ENCODE data around the gene EPC2.

The EPC2 gene

GRCh38 chr2:148719195-148719749, 74.7 kb downstream of the EPC2 start:
- H3K4me1 ChIP-seq (ENCODE audit: control insufficient read depth in 1 of 2, insufficient read depth in 2 of 2, low read length in 2 of 2): peaks cover 0 to 6% of the 10 kb centered on the region in 2 donors
- H3K9me3 ChIP-seq (ENCODE audit: control insufficient read depth in 1 of 2, low read length in 2 of 2): no peaks in the 10 kb centered on the region
- H3K36me3 ChIP-seq (ENCODE audit: control insufficient read depth in 1 of 2, insufficient read depth in 2 of 2, low read length in 2 of 2): no peaks in the 10 kb centered on the region
- no peaks in the 10 kb centered on the region for H3K27me3 ChIP-seq (ENCODE audit: control insufficient read depth in 1 of 2, insufficient read depth in 2 of 2, low read length in 2 of 2)
- H3K27ac ChIP-seq (ENCODE audit: low read depth, low read length): no peak overlapping the region
- H3K4me3 ChIP-seq (ENCODE audit: low read depth in 1 of 2, low read length in 2 of 2): no peak overlapping the region
- no peak overlapping the region for H3K9ac ChIP-seq (ENCODE audit: low read depth in 1 of 2, low read length in 2 of 2)

GRCh38 chr2:148719941-148720436, 75.4 kb downstream of the EPC2 start:
- no peaks in the 10 kb centered on the region for H3K36me3 ChIP-seq (ENCODE audit: control insufficient read depth in 1 of 2, insufficient read depth in 2 of 2, low read length in 2 of 2)
- H3K27ac ChIP-seq (ENCODE audit: low read depth, low read length): no peak overlapping the region
- H3K9me3 ChIP-seq (ENCODE audit: control insufficient read depth in 1 of 2, low read length in 2 of 2): no peaks in the 10 kb centered on the region
- H3K27me3 ChIP-seq (ENCODE audit: control insufficient read depth in 1 of 2, insufficient read depth in 2 of 2, low read length in 2 of 2): no peaks in the 10 kb centered on the region
- no peak overlapping the region for H3K4me3 ChIP-seq (ENCODE audit: low read depth in 1 of 2, low read length in 2 of 2)
- H3K4me1 ChIP-seq (ENCODE audit: control insufficient read depth in 1 of 2, insufficient read depth in 2 of 2, low read length in 2 of 2): peaks cover 0 to 6% of the 10 kb centered on the region in 2 donors
- no peak overlapping the region for H3K9ac ChIP-seq (ENCODE audit: low read depth in 1 of 2, low read length in 2 of 2)

GRCh38 chr2:148720501-148721001, 76.0 kb downstream of the EPC2 start:
- Histone ChIP-seq H3K9me3 (ENCODE audit: control insufficient read depth in 1 of 2, low read length in 2 of 2) (no peaks in the 10 kb centered on the region), H3K9ac (ENCODE audit: low read depth in 1 of 2, low read length in 2 of 2) (no peak overlapping the region), H3K27me3 (ENCODE audit: control insufficient read depth in 1 of 2, insufficient read depth in 2 of 2, low read length in 2 of 2) (no peaks in the 10 kb centered on the region), H3K4me3 (ENCODE audit: low read depth in 1 of 2, low read length in 2 of 2) (peak overlapping the region; percentile 23 to 44), H3K27ac (ENCODE audit: low read depth, low read length) (no peak overlapping the region), H3K4me1 (ENCODE audit: control insufficient read depth in 1 of 2, insufficient read depth in 2 of 2, low read length in 2 of 2) (peaks cover 4 to 6% of the 10 kb centered on the region in 2 donors), H3K36me3 (ENCODE audit: control insufficient read depth in 1 of 2, insufficient read depth in 2 of 2, low read length in 2 of 2) (no peaks in the 10 kb centered on the region)

GRCh38 chr2:148721520-148721931, 77.0 kb downstream of the EPC2 start:
- Histone ChIP-seq H3K9me3 (ENCODE audit: control insufficient read depth in 1 of 2, low read length in 2 of 2) (no peaks in the 10 kb centered on the region), H3K4me1 (ENCODE audit: control insufficient read depth in 1 of 2, insufficient read depth in 2 of 2, low read length in 2 of 2) (peaks cover 4 to 6% of the 10 kb centered on the region in 2 donors), H3K27me3 (ENCODE audit: control insufficient read depth in 1 of 2, insufficient read depth in 2 of 2, low read length in 2 of 2) (no peaks in the 10 kb centered on the region), H3K36me3 (ENCODE audit: control insufficient read depth in 1 of 2, insufficient read depth in 2 of 2, low read length in 2 of 2) (no peaks in the 10 kb centered on the region), H3K9ac (ENCODE audit: low read depth in 1 of 2, low read length in 2 of 2) (no peak overlapping the region), H3K27ac (ENCODE audit: low read depth, low read length) (no peak overlapping the region), H3K4me3 (ENCODE audit: low read depth in 1 of 2, low read length in 2 of 2) (no peak overlapping the region)

GRCh38 chr2:148721991-148722777, 77.6 kb downstream of the EPC2 start:
- Histone ChIP-seq H3K27me3 (ENCODE audit: control insufficient read depth in 1 of 2, insufficient read depth in 2 of 2, low read length in 2 of 2) (no peaks in the 10 kb centered on the region), H3K4me1 (ENCODE audit: control insufficient read depth in 1 of 2, insufficient read depth in 2 of 2, low read length in 2 of 2) (peaks cover 4 to 6% of the 10 kb centered on the region in 2 donors)

DNA sequence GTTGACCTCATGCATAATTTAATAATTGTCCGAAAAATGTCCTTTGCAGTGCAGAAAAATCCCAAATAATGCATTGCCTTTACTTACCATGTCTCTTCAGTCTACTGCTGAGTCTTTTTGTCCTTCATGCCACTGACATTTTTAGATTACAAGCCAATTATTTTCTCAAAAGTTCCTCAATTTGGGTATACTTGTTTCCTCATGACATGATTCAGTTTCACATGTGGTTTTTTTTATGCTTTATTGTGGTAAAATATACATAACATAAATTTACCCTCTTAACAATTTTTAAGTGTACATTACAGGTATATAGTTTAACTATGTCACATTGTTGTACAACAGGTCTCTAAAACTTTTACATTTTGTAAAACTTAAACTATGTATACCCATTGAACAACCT, 81.0 kb downstream of the EPC2 start:
- Histone ChIP-seq H3K36me3 (ENCODE audit: control insufficient read depth in 1 of 2, insufficient read depth in 2 of 2, low read length in 2 of 2) (no peaks in the 10 kb centered on the region), H3K9ac (ENCODE audit: low read depth in 1 of 2, low read length in 2 of 2) (no peak overlapping the region), H3K9me3 (ENCODE audit: control insufficient read depth in 1 of 2, low read length in 2 of 2) (no peaks in the 10 kb centered on the region), H3K4me3 (ENCODE audit: low read depth in 1 of 2, low read length in 2 of 2) (no peak overlapping the region), H3K4me1 (ENCODE audit: control insufficient read depth in 1 of 2, insufficient read depth in 2 of 2, low read length in 2 of 2) (peaks cover 3 to 4% of the 10 kb centered on the region in 2 donors), H3K27me3 (ENCODE audit: control insufficient read depth in 1 of 2, insufficient read depth in 2 of 2, low read length in 2 of 2) (no peaks in the 10 kb centered on the region), H3K27ac (ENCODE audit: low read depth, low read length) (no peak overlapping the region)

More at GRCh38 chr2:148721991-148722777, 77.6 kb downstream of the EPC2 start:
- H3K4me3 ChIP-seq (ENCODE audit: low read depth in 1 of 2, low read length in 2 of 2): no peak overlapping the region
- no peaks in the 10 kb centered on the region for H3K9me3 ChIP-seq (ENCODE audit: control insufficient read depth in 1 of 2, low read length in 2 of 2)
- no peak overlapping the region for H3K27ac ChIP-seq (ENCODE audit: low read depth, low read length)
- H3K9ac ChIP-seq (ENCODE audit: low read depth in 1 of 2, low read length in 2 of 2): no peak overlapping the region
- H3K36me3 ChIP-seq (ENCODE audit: control insufficient read depth in 1 of 2, insufficient read depth in 2 of 2, low read length in 2 of 2): no peaks in the 10 kb centered on the region

- Histone ChIP-seq H3K9me3 (ENCODE audit: control insufficient read depth in 1 of 2, low read length in 2 of 2) (no peaks in the 10 kb centered on the region), H3K36me3 (ENCODE audit: control insufficient read depth in 1 of 2, insufficient read depth in 2 of 2, low read length in 2 of 2) (no peaks in the 10 kb centered on the region), H3K4me3 (ENCODE audit: low read depth in 1 of 2, low read length in 2 of 2) (no peak overlapping the region), H3K27me3 (ENCODE audit: control insufficient read depth in 1 of 2, insufficient read depth in 2 of 2, low read length in 2 of 2) (no peaks in the 10 kb centered on the region), H3K9ac (ENCODE audit: low read depth in 1 of 2, low read length in 2 of 2) (no peak overlapping the region), H3K4me1 (ENCODE audit: control insufficient read depth in 1 of 2, insufficient read depth in 2 of 2, low read length in 2 of 2) (peaks cover 0 to 4% of the 10 kb centered on the region in 2 donors), H3K27ac (ENCODE audit: low read depth, low read length) (no peak overlapping the region)
Measured at GRCh38 chr2:148726228-148726627, 81.7 kb downstream of the EPC2 start.

- H3K27me3 ChIP-seq (ENCODE audit: control insufficient read depth in 1 of 2, insufficient read depth in 2 of 2, low read length in 2 of 2): no peaks in the 10 kb centered on the region
- no peak overlapping the region for H3K9ac ChIP-seq (ENCODE audit: low read depth in 1 of 2, low read length in 2 of 2)
- no peak overlapping the region for H3K27ac ChIP-seq (ENCODE audit: low read depth, low read length)
- H3K4me1 ChIP-seq (ENCODE audit: control insufficient read depth in 1 of 2, insufficient read depth in 2 of 2, low read length in 2 of 2): peaks cover 0 to 4% of the 10 kb centered on the region in 2 donors
- no peaks in the 10 kb centered on the region for H3K36me3 ChIP-seq (ENCODE audit: control insufficient read depth in 1 of 2, insufficient read depth in 2 of 2, low read length in 2 of 2)
- no peak overlapping the region for H3K4me3 ChIP-seq (ENCODE audit: low read depth in 1 of 2, low read length in 2 of 2)
- no peaks in the 10 kb centered on the region for H3K9me3 ChIP-seq (ENCODE audit: control insufficient read depth in 1 of 2, low read length in 2 of 2)
Measured at GRCh38 chr2:148730085-148730484, 85.5 kb downstream of the EPC2 start.

DNA sequence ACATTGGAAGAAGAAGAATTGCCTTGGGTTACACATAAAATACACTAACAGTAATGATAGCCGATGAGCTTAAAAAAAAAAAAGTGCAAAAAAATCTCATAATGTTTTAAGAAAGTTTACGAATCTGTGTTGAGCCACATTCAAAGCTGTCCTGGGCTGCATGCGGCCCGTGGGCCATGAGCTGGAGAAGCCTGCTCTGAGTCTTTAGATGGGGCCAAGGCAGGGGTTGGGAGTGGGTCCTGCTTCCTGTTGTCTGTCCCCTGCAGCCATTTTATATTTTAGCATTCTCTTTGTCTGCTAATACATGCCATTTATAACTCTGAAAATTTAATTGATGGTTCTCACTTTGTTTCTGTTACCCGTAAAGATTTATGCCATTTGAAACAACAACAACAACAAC, 93.2 kb downstream of the EPC2 start:
- Histone ChIP-seq H3K4me1 (ENCODE audit: control insufficient read depth in 1 of 2, insufficient read depth in 2 of 2, low read length in 2 of 2) (no peaks in the 10 kb centered on the region), H3K27me3 (ENCODE audit: control insufficient read depth in 1 of 2, insufficient read depth in 2 of 2, low read length in 2 of 2) (no peaks in the 10 kb centered on the region)

DNA sequence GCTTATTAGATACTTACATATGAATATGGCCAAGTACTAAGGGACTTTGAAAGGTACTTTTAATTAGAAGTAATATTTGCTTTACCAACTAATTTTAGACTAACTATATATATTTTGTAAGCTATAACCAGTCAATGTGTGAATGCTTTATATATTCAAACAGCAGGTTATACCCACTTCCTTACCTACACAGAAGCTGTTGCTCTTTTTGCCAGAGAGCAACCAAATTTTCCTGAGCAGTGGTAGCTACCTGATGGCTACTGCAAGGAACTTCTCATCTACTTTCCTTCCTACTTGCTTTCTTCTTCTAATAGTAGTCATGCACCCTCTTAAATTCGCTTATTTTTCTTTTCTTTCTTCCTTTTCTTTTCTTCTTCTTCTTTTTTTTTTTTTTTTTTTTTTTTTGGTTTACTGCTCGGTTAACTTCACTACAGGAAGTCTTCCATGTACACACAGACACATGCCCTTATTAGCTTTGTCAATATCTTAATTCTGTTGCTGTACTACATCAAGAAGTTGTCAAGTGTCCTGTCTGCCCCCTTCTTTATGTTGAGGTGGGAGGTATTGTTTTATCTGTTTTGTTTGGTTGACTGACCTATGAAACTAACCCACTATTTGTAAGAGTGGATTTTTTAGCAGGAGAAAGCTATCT, 95.0 kb downstream of the EPC2 start:
- no peaks in the 10 kb centered on the region for H3K27me3 ChIP-seq (ENCODE audit: control insufficient read depth in 1 of 2, insufficient read depth in 2 of 2, low read length in 2 of 2)
- no peak overlapping the region for H3K27ac ChIP-seq (ENCODE audit: low read depth, low read length)
- H3K36me3 ChIP-seq (ENCODE audit: control insufficient read depth in 1 of 2, insufficient read depth in 2 of 2, low read length in 2 of 2): no peaks in the 10 kb centered on the region

More for the DNA sequence above, 93.2 kb downstream of the EPC2 start:
- Histone ChIP-seq H3K9me3 (ENCODE audit: control insufficient read depth in 1 of 2, low read length in 2 of 2) (no peaks in the 10 kb centered on the region), H3K36me3 (ENCODE audit: control insufficient read depth in 1 of 2, insufficient read depth in 2 of 2, low read length in 2 of 2) (no peaks in the 10 kb centered on the region), H3K4me3 (ENCODE audit: low read depth in 1 of 2, low read length in 2 of 2) (no peak overlapping the region), H3K9ac (ENCODE audit: low read depth in 1 of 2, low read length in 2 of 2) (no peak overlapping the region), H3K27ac (ENCODE audit: low read depth, low read length) (no peak overlapping the region)

More for the DNA sequence above, 95.0 kb downstream of the EPC2 start:
- Histone ChIP-seq H3K4me3 (ENCODE audit: low read depth in 1 of 2, low read length in 2 of 2) (no peak overlapping the region), H3K9me3 (ENCODE audit: control insufficient read depth in 1 of 2, low read length in 2 of 2) (no peaks in the 10 kb centered on the region), H3K4me1 (ENCODE audit: control insufficient read depth in 1 of 2, insufficient read depth in 2 of 2, low read length in 2 of 2) (no peaks in the 10 kb centered on the region), H3K9ac (ENCODE audit: low read depth in 1 of 2, low read length in 2 of 2) (no peak overlapping the region)

All from duodenal mucosa (tissue), 2 donors.